NCI-H1436 treated with DMSO at 0.1 percent for 48 hours (cell line): ENCODE data around the gene GNAS-AS1.

Source experiments
- DNase-seq: peaks from one replicate; lab custom pipeline; 2025; lab: John Stamatoyannopoulos, UW

Gene GNAS-AS1

GRCh38 chr20:58850693-58851174 lies at the start of gene GNAS-AS1:
TSS of gene GNAS-AS1 (minus strand) at chr20:58850902.
- DNase-seq, result no peak

GRCh38 chr20:58900397-58900796 lies 49.7 kb upstream of the GNAS-AS1 start:
- no peak for DNase-seq

- no peak for DNase-seq
Measured at GRCh38 chr20:58899512-58899911, 48.8 kb upstream of the GNAS-AS1 start.

GRCh38 chr20:58898629-58899408 lies 48.1 kb upstream of the GNAS-AS1 start:
- DNase-seq, result no peak

- no peak for DNase-seq
Measured at GRCh38 chr20:58897488-58897887, 46.8 kb upstream of the GNAS-AS1 start.

GRCh38 chr20:58896820-58897219 lies 46.1 kb upstream of the GNAS-AS1 start:
- no peak for DNase-seq

GRCh38 chr20:58895448-58896180 lies 44.9 kb upstream of the GNAS-AS1 start:
- no peak for DNase-seq

GRCh38 chr20:58894652-58895447 lies 44.1 kb upstream of the GNAS-AS1 start:
- DNase-seq, result no peak

GRCh38 chr20:58893355-58894120 lies 42.8 kb upstream of the GNAS-AS1 start:
- DNase-seq, result no peak

- no peak for DNase-seq
Measured at GRCh38 chr20:58892932-58893224, 42.2 kb upstream of the GNAS-AS1 start.

GRCh38 chr20:58892141-58892931 lies 41.6 kb upstream of the GNAS-AS1 start:
- no peak for DNase-seq

GRCh38 chr20:58891718-58892140 lies 41.0 kb upstream of the GNAS-AS1 start:
- no peak for DNase-seq

GRCh38 chr20:58891086-58891717 lies 40.5 kb upstream of the GNAS-AS1 start:
- DNase-seq, result no peak

- DNase-seq, result peak; percentile 24
Measured at GRCh38 chr20:58890518-58891085, 39.9 kb upstream of the GNAS-AS1 start.

GRCh38 chr20:58889798-58890517 lies 39.3 kb upstream of the GNAS-AS1 start:
- DNase-seq, result no peak

GRCh38 chr20:58889334-58889760 lies 38.6 kb upstream of the GNAS-AS1 start:
- no peak for DNase-seq

GRCh38 chr20:58888521-58889333 lies 38.0 kb upstream of the GNAS-AS1 start:
- DNase-seq, result peak; percentile 13

GRCh38 chr20:58888103-58888502 lies 37.4 kb upstream of the GNAS-AS1 start:
- DNase-seq, result no peak

- no peak for DNase-seq
Measured at GRCh38 chr20:58886546-58886945, 35.8 kb upstream of the GNAS-AS1 start.
